Measurements from ENCODE around the gene VTI1A. TPM values are rescaled to one million over a fixed set of nuclear protein-coding genes. Genes with fewer than 3 reads are reported as not detected.

VTI1A gene
- total RNA-seq, 1 experiment from 2014 or later, result 22.0 TPM

GRCh38 chr10:112603062-112603461 lies 156.0 kb downstream of the VTI1A start:
- H3K27me3 Mint-ChIP-seq (ENCODE audit: low read depth), result no peaks in the 10 kb centered on the region; the same call in 1 of the 2 replicates
- H4K20me1 ChIP-seq (ENCODE audit: control insufficient read depth, insufficient read depth, insufficient read length), result no peaks in the 10 kb centered on the region
- no peaks in the 10 kb centered on the region for H3K9me3 Mint-ChIP-seq

More at GRCh38 chr10:112603062-112603461, 156.0 kb downstream of the VTI1A start:
- no peak overlapping the region for H3K9ac ChIP-seq (ENCODE audit: extremely low read depth, insufficient read length, low read length)
- H3K18ac ChIP-seq (ENCODE audit: insufficient read length, low read depth, low read length), result no peak overlapping the region
- H3K4me2 ChIP-seq (ENCODE audit: insufficient read depth, insufficient read length, low read length), result no peak overlapping the region
- no peak overlapping the region for H2AFZ ChIP-seq (ENCODE audit: low read length)
- no peak overlapping the region for H3K4ac ChIP-seq (ENCODE audit: low read depth, low read length)
- H2BK120ac ChIP-seq (ENCODE audit: low read depth, low read length, poor library complexity, severe bottlenecking), result no peak overlapping the region
- H3K9me3 ChIP-seq (ENCODE audit: control insufficient read depth, low read depth, low read length), result no peaks in the 10 kb centered on the region
- H2AK5ac ChIP-seq (ENCODE audit: insufficient read length, low read length), result no peak overlapping the region
- no peak overlapping the region for H3K14ac ChIP-seq (ENCODE audit: insufficient read depth, low read length)
- no peak overlapping the region for H2BK12ac ChIP-seq (ENCODE audit: insufficient read length, low read depth, low read length)
- no CpG with 5 or more reads among the region's 2 CpGs for WGBS (ENCODE audit: extremely low coverage, insufficient read length, low lambda C conversion rate)
- H3K79me2 ChIP-seq (ENCODE audit: insufficient read depth, low read length), result no peaks in the 10 kb centered on the region
- no peak overlapping the region for H3K56ac ChIP-seq (ENCODE audit: insufficient read length, low read depth, low read length)
- DNase-seq, result no peak
- H3K79me1 ChIP-seq (ENCODE audit: insufficient read depth, low read depth, low read length, poor library complexity, severe bottlenecking), result no peaks in the 10 kb centered on the region
- no peaks in the 10 kb centered on the region for H3K4me1 ChIP-seq (ENCODE audit: insufficient read depth, low read length)
- no peak overlapping the region for H4K5ac ChIP-seq (ENCODE audit: insufficient read length, low read depth, low read length)
- TF ChIP-seq CTCF (conservative IDR thresholded peaks at IDR 0.05), result no peak
- no peak overlapping the region for H3K23ac ChIP-seq (ENCODE audit: insufficient read length, low read depth, low read length)
- H2BK5ac ChIP-seq (ENCODE audit: insufficient read length, low read length), result no peak overlapping the region
- no peak overlapping the region for H4K91ac ChIP-seq (ENCODE audit: insufficient read length, low read depth, low read length)
- no peaks in the 10 kb centered on the region; a peak in 1 of 7 replicates for H3K36me3 Mint-ChIP-seq (ENCODE audit: insufficient read depth in 1 of 3, low read depth in 3 of 3)
- H3K27me3 ChIP-seq (ENCODE audit: insufficient read depth, low read length), result no peaks in the 10 kb centered on the region
- H3K4me3 Mint-ChIP-seq, result no peak overlapping the region
- no peak overlapping the region for H2BK20ac ChIP-seq (ENCODE audit: low read depth, low read length, poor library complexity, severe bottlenecking)
- H3T11ph ChIP-seq (ENCODE audit: low read length), result no peak overlapping the region
- H3K27ac ChIP-seq (ENCODE audit: insufficient read length, low read depth, low read length), result no peak overlapping the region
- H3K27ac Mint-ChIP-seq, result no peak overlapping the region
- no peaks in the 10 kb centered on the region for H3K23me2 ChIP-seq (ENCODE audit: insufficient read length, low read depth, low read length, poor library complexity, severe bottlenecking)
- peaks cover 3 to 11% of the 10 kb centered on the region in 2 experiments; a peak in 3 of 4 replicates for H3K4me1 Mint-ChIP-seq
- H2BK15ac ChIP-seq (ENCODE audit: low read depth, low read length), result no peak overlapping the region
- H4K8ac ChIP-seq (replicated peaks; ENCODE audit: insufficient read length, low read depth, low read length), result no peak overlapping the region

Measured in H9 (cell line).